Measurements from ENCODE around the gene OR10G7.
A peak's percentile ranks its signal among the peaks of the same experiment; 100 is the strongest.

Gene OR10G7, protein sequence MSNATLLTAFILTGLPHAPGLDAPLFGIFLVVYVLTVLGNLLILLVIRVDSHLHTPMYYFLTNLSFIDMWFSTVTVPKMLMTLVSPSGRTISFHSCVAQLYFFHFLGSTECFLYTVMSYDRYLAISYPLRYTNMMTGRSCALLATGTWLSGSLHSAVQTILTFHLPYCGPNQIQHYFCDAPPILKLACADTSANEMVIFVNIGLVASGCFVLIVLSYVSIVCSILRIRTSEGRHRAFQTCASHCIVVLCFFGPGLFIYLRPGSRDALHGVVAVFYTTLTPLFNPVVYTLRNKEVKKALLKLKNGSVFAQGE

GRCh38 chr11:124041254-124041653 lies at the start of gene OR10G7:
Gene OR10G7, minus strand, starts transcription at chr11:124041325. Its CDS starts 2,324 bp downstream, at chr11:124039001.
- DNase-seq (ENCODE audit: low read depth) = no peak

DNA sequence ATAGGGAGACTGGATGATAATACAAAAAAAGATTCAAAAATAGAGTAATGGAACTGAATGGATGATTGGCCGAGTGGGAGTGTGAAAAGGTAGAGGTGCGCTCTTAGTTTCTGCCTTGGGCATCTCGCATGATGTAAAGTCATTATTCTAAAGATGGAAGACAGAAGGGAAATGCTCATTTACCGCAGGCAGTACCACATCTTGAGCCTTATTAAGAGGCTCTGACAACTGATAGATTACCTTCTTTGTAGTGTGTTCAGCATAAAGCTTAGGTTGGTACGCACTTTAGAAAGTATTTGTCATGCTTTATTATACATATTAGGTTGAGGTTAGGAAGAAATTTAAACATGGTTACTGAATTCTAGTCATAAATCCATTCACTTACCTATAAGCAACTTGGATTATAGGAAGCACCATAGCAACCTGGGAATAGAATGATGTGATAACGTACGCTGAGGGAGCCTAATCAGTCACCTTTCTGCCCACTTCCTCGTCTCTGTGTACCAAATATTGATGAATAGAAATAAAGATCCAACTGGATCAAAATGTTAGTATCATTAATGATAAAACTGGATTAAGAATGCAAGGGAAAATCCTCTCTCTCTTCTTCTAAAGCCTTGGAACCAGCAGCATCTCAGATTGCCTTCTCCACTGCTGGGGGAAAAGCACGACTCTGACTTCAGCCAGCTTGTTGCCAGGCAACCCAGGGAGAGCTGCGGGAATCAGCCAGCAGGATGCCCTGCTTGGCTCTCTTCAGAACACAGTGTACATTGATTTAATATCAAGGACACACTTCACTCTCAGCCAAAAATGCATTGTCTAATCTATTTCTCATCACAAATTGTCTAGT lies 45.1 kb upstream of the OR10G7 start:
- no peak for DNase-seq (ENCODE audit: low read depth)

DNA sequence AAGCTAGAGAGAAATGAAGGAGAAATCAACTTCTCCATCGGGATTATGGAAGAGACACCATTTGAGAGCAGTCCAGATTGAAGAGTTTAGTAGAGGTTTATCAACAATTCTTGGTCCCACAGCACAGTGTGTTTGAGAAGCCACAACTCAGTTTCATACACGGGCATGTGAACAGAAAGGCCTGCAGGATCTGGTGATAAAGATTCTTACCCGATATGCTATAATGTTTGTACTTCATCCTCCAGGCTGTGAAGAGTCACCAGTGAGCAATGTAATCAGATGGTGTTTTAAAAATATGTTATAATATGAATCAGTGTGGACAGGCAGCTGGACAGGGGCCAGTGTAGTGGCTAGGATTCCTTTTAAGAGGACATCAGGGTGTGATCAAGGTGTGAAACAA lies 44.5 kb upstream of the OR10G7 start:
- DNase-seq (ENCODE audit: low read depth) = no peak

DNA sequence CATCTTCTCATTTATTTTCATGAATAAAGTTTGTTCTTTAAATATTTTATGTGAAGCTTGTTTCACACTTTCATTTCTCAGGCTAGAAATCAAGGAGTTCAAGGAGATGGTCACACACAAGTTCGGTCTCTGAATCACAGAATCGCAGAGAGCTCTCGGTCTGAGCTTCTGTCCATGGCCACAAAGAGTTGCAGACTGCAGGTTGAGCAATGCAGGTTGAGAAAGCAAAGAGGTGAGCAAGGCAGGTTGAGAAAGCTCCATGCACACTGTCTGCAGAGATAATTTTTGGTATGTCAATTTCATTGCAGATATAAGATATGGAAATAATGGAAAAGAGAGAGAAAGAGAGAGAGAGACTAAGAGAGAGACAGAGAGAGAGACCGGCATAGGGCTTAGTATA lies 41.2 kb upstream of the OR10G7 start:
- DNase-seq (ENCODE audit: low read depth) = no peak

DNA sequence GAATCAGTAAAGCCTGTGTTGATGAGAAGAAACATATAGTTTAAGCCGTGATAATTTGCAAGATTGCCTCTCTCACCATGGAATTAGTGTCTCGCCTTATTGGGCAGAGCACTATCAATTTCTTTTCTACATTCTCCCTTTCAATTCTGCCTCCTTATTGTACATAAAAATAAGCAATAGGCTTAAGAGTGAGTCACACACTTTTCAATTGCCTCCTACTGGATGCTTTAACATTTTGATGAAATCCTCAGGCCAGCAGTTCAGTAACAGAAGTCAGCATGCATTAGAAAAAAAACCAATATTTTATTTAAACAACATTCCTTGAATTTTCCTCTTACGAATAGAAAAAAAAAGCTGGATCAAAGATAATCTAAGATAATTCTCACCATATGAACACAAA lies 40.4 kb upstream of the OR10G7 start:
- no peak for DNase-seq (ENCODE audit: low read depth)

GRCh38 chr11:124080327-124081001 lies 39.3 kb upstream of the OR10G7 start:
- no peak for DNase-seq (ENCODE audit: low read depth)

DNA sequence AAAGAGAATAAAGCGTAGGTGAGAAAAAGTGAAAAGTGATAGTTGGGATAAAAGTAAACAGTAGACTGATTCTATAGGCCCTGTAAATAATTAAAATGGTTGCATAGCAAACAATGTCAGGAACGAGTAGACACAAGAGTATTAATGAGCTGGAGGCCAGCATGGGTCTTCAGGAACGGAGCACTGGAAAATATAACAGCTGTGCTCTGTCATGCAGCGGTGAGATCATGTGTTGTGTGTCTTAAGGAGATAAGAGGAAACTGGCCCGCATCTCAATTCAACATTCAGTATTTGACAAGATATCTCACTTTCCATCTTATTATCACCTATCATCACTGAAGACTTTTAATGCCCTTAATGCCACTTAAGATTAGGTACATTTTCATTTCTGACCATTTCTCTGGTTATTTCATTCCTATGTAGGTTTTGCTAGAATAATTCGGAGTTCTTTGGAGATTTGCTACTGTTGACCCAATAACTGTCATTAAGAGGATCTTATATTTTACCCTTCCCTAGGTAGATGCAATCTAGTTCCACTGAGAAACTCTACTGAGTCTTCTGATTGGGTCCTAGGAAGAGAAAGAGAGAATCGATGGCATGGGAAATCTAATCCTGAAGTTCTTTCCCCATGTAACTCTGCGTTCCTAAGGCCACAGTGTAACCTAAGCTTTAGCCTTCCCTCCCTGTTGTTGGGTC lies 38.7 kb upstream of the OR10G7 start:
- DNase-seq (ENCODE audit: low read depth) = no peak

DNA sequence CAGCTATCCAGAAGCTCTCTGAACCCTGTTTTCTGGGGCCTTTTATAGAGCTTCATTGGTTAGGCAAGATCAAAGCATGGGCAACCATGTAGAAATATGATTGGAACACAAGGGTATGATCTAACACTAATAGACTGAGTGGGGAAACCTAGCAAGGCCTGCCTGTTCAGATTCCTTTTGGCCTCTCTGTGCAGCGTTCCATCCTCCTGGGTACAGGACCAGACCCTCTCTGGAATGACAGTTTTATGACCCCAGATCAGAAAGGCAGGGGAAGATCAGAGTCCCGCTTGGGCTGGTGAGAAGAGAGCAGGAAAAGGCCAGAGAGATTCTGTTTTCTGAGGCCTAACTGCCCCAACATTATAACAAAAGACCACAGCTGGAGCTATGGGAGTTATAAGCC lies 37.5 kb upstream of the OR10G7 start:
- DNase-seq (ENCODE audit: low read depth) = no peak

DNA sequence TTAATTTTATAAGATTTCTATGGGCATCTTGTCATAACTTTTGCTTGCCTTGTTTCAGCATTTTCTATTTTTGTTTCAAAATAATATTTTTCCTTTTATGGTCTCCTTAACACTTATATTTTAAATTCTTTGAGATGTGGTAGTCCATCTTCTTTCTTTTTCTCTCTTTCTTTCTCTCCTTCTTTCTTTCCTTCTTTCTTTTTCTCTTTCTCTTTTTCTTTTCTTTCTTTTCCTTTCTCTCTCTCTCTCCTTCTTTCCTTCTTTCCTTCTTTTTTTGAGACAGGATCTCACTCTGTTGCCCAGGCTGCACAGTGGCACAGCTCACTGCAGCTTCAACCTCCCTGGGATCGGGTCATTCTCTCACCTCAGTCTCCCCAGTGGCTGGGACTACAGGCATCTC lies 36.1 kb upstream of the OR10G7 start:
- DNase-seq (ENCODE audit: low read depth) = no peak

- no peak for DNase-seq (ENCODE audit: low read depth)
These were observed 34.9 kb upstream of the OR10G7 start for GRCh38 chr11:124075841-124076651.

DNA sequence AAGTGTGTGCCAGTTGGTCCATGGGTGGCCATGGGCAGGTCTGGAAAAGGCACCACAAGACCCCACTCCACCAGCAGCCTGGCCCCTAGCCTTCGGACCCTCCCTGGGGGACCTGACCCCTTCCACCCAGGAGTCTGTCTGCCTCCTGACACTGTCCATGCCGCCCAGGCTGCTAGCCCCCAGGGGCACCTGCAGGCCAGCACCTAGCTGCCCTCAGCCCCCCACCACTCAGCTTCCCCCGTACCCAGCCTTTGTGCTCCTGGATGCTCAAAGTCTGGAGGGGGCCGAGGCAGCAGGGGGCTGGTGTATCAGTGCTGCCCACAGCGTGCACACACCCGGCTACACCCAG lies 34.3 kb upstream of the OR10G7 start:
- DNase-seq (ENCODE audit: low read depth) = no peak

DNA sequence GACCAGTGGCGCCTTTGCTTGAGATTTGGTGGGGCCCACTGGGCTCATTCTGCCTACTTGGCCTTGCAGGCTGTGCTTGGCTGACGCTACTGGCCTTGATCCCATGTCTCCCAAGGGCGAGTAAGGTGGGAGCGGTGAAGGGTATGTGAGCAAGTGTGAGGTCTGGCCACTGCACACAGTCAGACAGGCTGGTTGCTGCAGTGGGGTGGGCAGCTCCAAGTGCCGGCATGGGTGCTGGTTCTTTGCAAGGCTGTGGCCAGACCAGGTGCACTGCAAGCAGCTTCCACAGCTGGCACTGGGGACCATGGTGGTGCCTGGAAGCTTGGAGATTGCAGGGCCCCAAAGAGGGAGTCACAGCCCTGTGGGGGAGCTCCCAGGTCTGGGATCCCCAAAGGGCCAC lies 33.4 kb upstream of the OR10G7 start:
- DNase-seq (ENCODE audit: low read depth) = no peak

- DNase-seq (ENCODE audit: low read depth) = no peak
These were observed 31.0 kb upstream of the OR10G7 start for GRCh38 chr11:124072147-124072546.

DNA sequence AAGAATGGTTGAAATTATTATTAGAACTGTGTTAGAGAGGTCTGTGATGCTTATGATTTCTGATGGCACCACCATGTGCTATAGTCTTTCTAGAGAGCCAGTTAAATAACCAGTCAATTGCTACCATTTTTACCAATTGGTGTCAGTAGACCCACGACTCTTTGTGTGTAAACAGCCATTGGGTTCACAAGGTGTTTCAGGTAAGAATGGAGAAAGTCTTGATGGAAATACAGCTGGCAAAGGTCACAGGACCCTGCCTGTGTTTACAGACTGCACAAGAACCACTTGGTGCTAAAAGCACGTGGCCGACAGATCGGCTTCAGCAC lies 30.5 kb upstream of the OR10G7 start:
- DNase-seq (ENCODE audit: low read depth) = no peak

GRCh38 chr11:124070915-124071622 lies 29.9 kb upstream of the OR10G7 start:
- peak; percentile 30 for DNase-seq (ENCODE audit: low read depth)

- no peak for DNase-seq (ENCODE audit: low read depth)
These were observed 28.6 kb upstream of the OR10G7 start for GRCh38 chr11:124069429-124070401.

GRCh38 chr11:124068601-124069110 lies 27.5 kb upstream of the OR10G7 start:
- DNase-seq (ENCODE audit: low read depth) = no peak

GRCh38 chr11:124052966-124053365 lies 11.8 kb upstream of the OR10G7 start:
- no peak for DNase-seq (ENCODE audit: low read depth)

- no peak for DNase-seq (ENCODE audit: low read depth)
These were observed 9.6 kb upstream of the OR10G7 start for GRCh38 chr11:124050748-124051147.

GRCh38 chr11:124043420-124043819 lies 2.3 kb upstream of the OR10G7 start:
- no peak for DNase-seq (ENCODE audit: low read depth)

Data from stimulated activated CD8-positive, alpha-beta memory T cell treated with anti-CD3 and anti-CD28 coated beads, Interleukin-15, amount 100 ng/mL, for 24 hours (primary cell).